GM12872 (cell line): ENCODE results near the gene CDC37.

Source experiments
- CTCF ChIP-seq: IDR thresholded peaks from 3 replicates; pipeline ENCODE4 v1.5.1; 2011; ENCODE audit warnings: low read depth, mild to moderate bottlenecking, low read length, moderate library complexity; ENCODE audit not compliant: insufficient read depth

The CDC37 gene

GRCh38 chr19:10368101-10368803, 35.1 kb downstream of the CDC37 start:
- no peak for TF ChIP-seq CTCF

GRCh38 chr19:10365518-10365917, 37.8 kb downstream of the CDC37 start:
- no peak for TF ChIP-seq CTCF

GRCh38 chr19:10364644-10365043, 38.7 kb downstream of the CDC37 start:
- TF ChIP-seq CTCF = no peak

- no peak for TF ChIP-seq CTCF
Measured at GRCh38 chr19:10363789-10364281, 39.5 kb downstream of the CDC37 start.

- no peak for TF ChIP-seq CTCF
Measured at GRCh38 chr19:10362259-10362658, 41.1 kb downstream of the CDC37 start.

- TF ChIP-seq CTCF = no peak
Measured at GRCh38 chr19:10361569-10362011, 41.8 kb downstream of the CDC37 start.

- no peak for TF ChIP-seq CTCF
Measured at GRCh38 chr19:10356431-10356830, 46.9 kb downstream of the CDC37 start.
